HG02938 (cell line): Measurements from ENCODE around the gene KIF5C.

Source experiments
- ATAC-seq: cut with Tn5 transposase; IDR thresholded peaks from one replicate; pipeline ENCODE4 v1.9.1; 2021; ENCODE audit warnings: mild to moderate bottlenecking, moderate library complexity; ENCODE audit not compliant: unreplicated experiment

KIF5C gene

GRCh38 chr2:148887350-148888002 lies 12.4 kb downstream of the KIF5C start:
- no peak for ATAC-seq

- no peak for ATAC-seq
Observed at GRCh38 chr2:148888003-148888501, 13.0 kb downstream of the KIF5C start.

- ATAC-seq = no peak
Observed at GRCh38 chr2:148888986-148889385, 14.0 kb downstream of the KIF5C start.

GRCh38 chr2:148893906-148894305 lies 18.9 kb downstream of the KIF5C start:
- no peak for ATAC-seq

GRCh38 chr2:148896136-148896535 lies 21.1 kb downstream of the KIF5C start:
- no peak for ATAC-seq

- no peak for ATAC-seq
Observed at GRCh38 chr2:148899638-148900318, 24.8 kb downstream of the KIF5C start.

- no peak for ATAC-seq
Observed at GRCh38 chr2:148900350-148900837, 25.4 kb downstream of the KIF5C start.

GRCh38 chr2:148901142-148901541 lies 26.1 kb downstream of the KIF5C start:
- ATAC-seq = no peak

GRCh38 chr2:148902798-148903197 lies 27.8 kb downstream of the KIF5C start:
- ATAC-seq = no peak

- no peak for ATAC-seq
Observed at GRCh38 chr2:148903294-148903693, 28.3 kb downstream of the KIF5C start.

GRCh38 chr2:148903979-148904378 lies 29.0 kb downstream of the KIF5C start:
- no peak for ATAC-seq

- ATAC-seq = no peak
Observed at GRCh38 chr2:148906124-148906523, 31.1 kb downstream of the KIF5C start.

GRCh38 chr2:148907085-148907785 lies 32.2 kb downstream of the KIF5C start:
- no peak for ATAC-seq

- ATAC-seq = no peak
Observed at GRCh38 chr2:148909114-148909513, 34.1 kb downstream of the KIF5C start.

- no peak for ATAC-seq
Observed at GRCh38 chr2:148913061-148913460, 38.0 kb downstream of the KIF5C start.

- ATAC-seq = no peak
Observed at GRCh38 chr2:148913492-148913891, 38.5 kb downstream of the KIF5C start.

GRCh38 chr2:148914463-148914862 lies 39.4 kb downstream of the KIF5C start:
- no peak for ATAC-seq

- ATAC-seq = peak; percentile 79
Observed at GRCh38 chr2:148917431-148917830, 42.4 kb downstream of the KIF5C start.

GRCh38 chr2:148918554-148918953 lies 43.5 kb downstream of the KIF5C start:
- no peak for ATAC-seq

GRCh38 chr2:148920559-148920958 lies 45.5 kb downstream of the KIF5C start:
- ATAC-seq = no peak

GRCh38 chr2:148922062-148922461 lies 47.0 kb downstream of the KIF5C start:
- no peak for ATAC-seq
